H1 (cell line): ENCODE results near the gene EXOSC10. TPM values are rescaled to one million over a fixed set of nuclear protein-coding genes. Genes with fewer than 3 reads are reported as not detected.

ENCODE experiments used
- CTCF ChIA-PET: fragments of 300-600 bp; sonication (Branson Sonifier 250); formaldehyde crosslinking; loops from one replicate; lab custom pipeline; 2021; ENCODE audit not compliant: partially characterized antibody; lab: Charles Lee
- POLR2A ChIA-PET: fragments of 300-600 bp; sonication (Branson Sonifier 250); formaldehyde crosslinking; loops from one replicate; lab custom pipeline; 2021; ENCODE audit warnings: inconsistent platforms; ENCODE audit not compliant: partially characterized antibody; lab: Charles Lee
- DNase-seq, 2 experiments: peaks; one replicate each; pipeline versions ENCODE4 v3.0.0 to v3.0.0-alpha.2; 2010 to 2022; ENCODE audit warnings: low spot score in 2 of 2, low read depth in 1 of 2, mixed read lengths in 1 of 2
- FAIRE-seq: peaks from 2 replicates; lab custom pipeline; 2011; peaks lifted over from hg19 to GRCh38; lab: Jason Lieb, UNC
- H2AFZ ChIP-seq: 2 replicates; pipeline ENCODE4 v1.8.1; 2012; ENCODE audit warnings: low read length, inconsistent platforms
- H2AK5ac ChIP-seq: 2 replicates; pipeline ENCODE4 v1.6.1; 2013; ENCODE audit warnings: low read depth, low read length
- H2BK120ac ChIP-seq: replicated peaks from 2 replicates; pipeline ENCODE3; 2013; ENCODE audit warnings: low read depth, low read length, inconsistent platforms
- H2BK12ac ChIP-seq: 2 replicates; pipeline ENCODE4 v1.6.1; 2013; ENCODE audit warnings: low read depth, low read length
- H2BK15ac ChIP-seq: 2 replicates; pipeline ENCODE4 v1.6.1; 2013; ENCODE audit warnings: low read length
- H2BK20ac ChIP-seq: 2 replicates; pipeline ENCODE4 v1.6.1; 2013; ENCODE audit warnings: low read length
- H2BK5ac ChIP-seq: 2 replicates; pipeline ENCODE4 v1.6.1; 2013; ENCODE audit warnings: low read depth, low read length
- H3K14ac ChIP-seq: 2 replicates; pipeline ENCODE4 v1.6.1; 2013; ENCODE audit warnings: inconsistent platforms; ENCODE audit not compliant: insufficient read length
- H3K18ac ChIP-seq: 2 replicates; pipeline ENCODE4 v1.6.1; 2013; ENCODE audit warnings: low read length; ENCODE audit errors: extremely low read depth
- H3K23ac ChIP-seq: 2 replicates; pipeline ENCODE4 v1.6.1; 2013; ENCODE audit warnings: inconsistent platforms; ENCODE audit not compliant: insufficient read length
- H3K23me2 ChIP-seq: 2 replicates; pipeline ENCODE4 v1.6.1; 2013; ENCODE audit warnings: low read depth, low read length
- H3K27ac ChIP-seq: 2 replicates; pipeline ENCODE4 v1.6.1; 2011; ENCODE audit warnings: low read depth, low read length, inconsistent platforms
- H3K27me3 ChIP-seq, 4 experiments: replicated peaks in 1 of 4; 1 replicate in 1 of 4; 2 replicates in 3 of 4; pipeline versions ENCODE4 v1.6.1 to v1.8.1; 2011 to 2013; ENCODE audit warnings: low read length in 3 of 4, mild to moderate bottlenecking in 3 of 4, inconsistent platforms in 2 of 4, mixed read lengths in 2 of 4, moderate library complexity in 1 of 4; ENCODE audit not compliant: control insufficient read depth in 3 of 4, insufficient read depth in 3 of 4; ENCODE audit errors: extremely low read depth in 1 of 4
- H3K36me3 ChIP-seq, 4 experiments: 2 replicates each; pipeline versions ENCODE4 v1.6.1 to v1.8.1; 2011 to 2013; ENCODE audit warnings: mild to moderate bottlenecking in 4 of 4, low read length in 3 of 4, moderate library complexity in 2 of 4, control low read depth in 1 of 4, inconsistent platforms in 1 of 4; ENCODE audit not compliant: insufficient read depth in 4 of 4, control insufficient read depth in 2 of 4
- H3K4ac ChIP-seq: replicated peaks from 2 replicates; pipeline ENCODE3; 2013; ENCODE audit warnings: low read length, low read depth, mixed read lengths, inconsistent platforms; ENCODE audit not compliant: insufficient read length
- H3K4me1 ChIP-seq, 4 experiments: replicated peaks in 1 of 4; 1 replicate in 1 of 4; 2 replicates in 3 of 4; pipeline versions ENCODE4 v1.6.1 to v1.8.1; 2011 to 2013; ENCODE audit warnings: low read length in 3 of 4, inconsistent platforms in 2 of 4, mixed read lengths in 1 of 4; ENCODE audit not compliant: insufficient read depth in 4 of 4, control insufficient read depth in 3 of 4
- H3K4me2 ChIP-seq, 2 experiments: 2 replicates each; pipeline versions ENCODE4 v1.6.1 to v1.8.1; 2011 to 2013; ENCODE audit warnings: low read depth in 2 of 2, low read length in 2 of 2, control low read depth in 1 of 2, inconsistent platforms in 1 of 2, mild to moderate bottlenecking in 1 of 2; ENCODE audit not compliant: insufficient read depth in 1 of 2
- H3K4me3 ChIP-seq, 4 experiments: fragments of 200-600, 300-600 bp in 1 of 4; sonication (generic), shearing (Covaris generic), sonication (Bioruptor Twin) in 1 of 4; 2 replicates each; pipeline versions ENCODE4 v1.5.1 to v1.8.1; 2011 to 2016; ENCODE audit warnings: low read length in 4 of 4, low read depth in 3 of 4, control low read depth in 2 of 4, inconsistent platforms in 2 of 4, mild to moderate bottlenecking in 2 of 4, mixed read lengths in 1 of 4, moderate library complexity in 1 of 4; ENCODE audit not compliant: insufficient read depth in 2 of 4; ENCODE audit errors: extremely low read depth in 1 of 4
- H3K56ac ChIP-seq: replicated peaks from 2 replicates; pipeline ENCODE3; 2013; ENCODE audit warnings: low read depth, mild to moderate bottlenecking, mixed read lengths, low read length, inconsistent platforms; ENCODE audit not compliant: insufficient read length
- H3K79me1 ChIP-seq: 2 replicates; pipeline ENCODE4 v1.6.1; 2013; ENCODE audit warnings: low read depth, low read length, control low read depth
- H3K79me2 ChIP-seq, 2 experiments: 2 replicates each; pipeline versions ENCODE4 v1.6.1 to v1.8.1; 2012 to 2013; ENCODE audit warnings: low read length in 2 of 2, mild to moderate bottlenecking in 2 of 2, inconsistent platforms in 1 of 2; ENCODE audit not compliant: insufficient read depth in 2 of 2, control insufficient read depth in 1 of 2
- H3K9ac ChIP-seq, 4 experiments: replicated peaks in 1 of 4; 1 replicate in 1 of 4; 2 replicates in 3 of 4; pipeline versions ENCODE4 v1.6.1 to v1.8.1; 2011 to 2013; ENCODE audit warnings: low read depth in 3 of 4, low read length in 3 of 4, control low read depth in 2 of 4, mild to moderate bottlenecking in 2 of 4, moderate library complexity in 2 of 4, inconsistent platforms in 1 of 4; ENCODE audit errors: extremely low read depth in 1 of 4
- H3K9me3 ChIP-seq, 2 experiments: 2 replicates each; pipeline versions ENCODE4 v1.6.1 to v1.8.1; 2012 to 2013; ENCODE audit warnings: mild to moderate bottlenecking in 2 of 2, moderate library complexity in 2 of 2, control low read depth in 1 of 2, inconsistent platforms in 1 of 2, low read depth in 1 of 2, low read length in 1 of 2, mixed read lengths in 1 of 2; ENCODE audit not compliant: insufficient read depth in 2 of 2
- H4K20me1 ChIP-seq, 2 experiments: replicated peaks in 1 of 2; 2 replicates each; pipeline versions ENCODE3 to v1.8.1; 2011 to 2013; ENCODE audit warnings: inconsistent platforms in 2 of 2, low read length in 2 of 2, mild to moderate bottlenecking in 1 of 2; ENCODE audit not compliant: insufficient read depth in 2 of 2, control insufficient read depth in 1 of 2
- H4K5ac ChIP-seq: 2 replicates; pipeline ENCODE4 v1.6.1; 2013; ENCODE audit warnings: low read length, low read depth, mixed read lengths, inconsistent platforms; ENCODE audit not compliant: insufficient read length
- H4K8ac ChIP-seq: 2 replicates; pipeline ENCODE4 v1.8.0; 2013; ENCODE audit warnings: mild to moderate bottlenecking, moderate library complexity, low read length, inconsistent platforms; ENCODE audit not compliant: insufficient read depth; ENCODE audit errors: extremely low read depth
- H4K91ac ChIP-seq: replicated peaks from 2 replicates; pipeline ENCODE3; 2013; ENCODE audit warnings: low read length, mixed read lengths, inconsistent platforms; ENCODE audit not compliant: insufficient read length
- CBX5 ChIP-seq: fragments of 300-800, 300-1000 bp; sonication (generic); IDR thresholded peaks from 2 replicates; pipeline ENCODE4 v1.7.1; 2016; ENCODE audit warnings: antibody characterized with exemption, low read length, low read depth
- EGR1 ChIP-seq: IDR thresholded peaks from 2 replicates; pipeline ENCODE4 v1.6.1; 2011; ENCODE audit warnings: low read depth, low read length, borderline replicate concordance
- RBBP5 ChIP-seq: IDR thresholded peaks from 2 replicates; pipeline ENCODE4 v1.7.1; 2012; ENCODE audit warnings: low read depth, mild to moderate bottlenecking, inconsistent platforms, low read length, moderate library complexity, borderline replicate concordance
- SAP30 ChIP-seq: fragments of 300-600 bp; sonication (generic); IDR thresholded peaks from 2 replicates; pipeline ENCODE4 v1.7.1; 2012; ENCODE audit warnings: low read length, moderate library complexity, mild to moderate bottlenecking, inconsistent platforms; ENCODE audit not compliant: insufficient read depth, insufficient replicate concordance
- WGBS, 2 experiments: shearing (Covaris generic) in 1 of 2; methylation state at CpG; one replicate each; pipeline versions ENCODE4 v1.1.6 to v1.1.7; 2013 to 2015; ENCODE audit warnings: low lambda C conversion rate in 2 of 2, mixed read lengths in 2 of 2, inconsistent platforms in 1 of 2, low coverage in 1 of 2, missing lambda C conversion rate in 1 of 2; ENCODE audit not compliant: insufficient replicate concordance in 2 of 2, insufficient coverage in 1 of 2, insufficient read length in 1 of 2; ENCODE audit errors: extremely low coverage in 1 of 2, missing lambda C conversion rate in 1 of 2; 5-methylcytosine and 5-hydroxymethylcytosine counted together
- polyA plus RNA-seq, 7 experiments: library from polyadenylated mRNA; depleted of rRNA in 3 of 7; stranded (reverse) in 5 of 7; unstranded in 2 of 7; fragments of >200 nt in 5 of 7; fragments of 200-250 nt in 2 of 7; gene quantifications; 1 replicate in 5 of 7; 2 replicates in 1 of 7; 4 replicates in 1 of 7; pipeline versions ENCODE4 v1.2.1 to v1.2.3, GENCODE V29; 2011 to 2013; ENCODE audit warnings: missing spikeins in 2 of 7, mixed read lengths in 2 of 7
- total RNA-seq: library from RNA; stranded (reverse); fragmentation: NEBNext Ultra II Directional; extraction: Animal tissue kit (Norgen Biotek cat#: 25700); gene quantifications from 2 replicates; pipeline ENCODE4 v1.2.1, GENCODE V29; 2021

Gene EXOSC10
- total and polyA plus RNA-seq, 2 of the 8 experiments (the other 6 are each of a cell fraction or from before 2014, with no cell fraction given) = 57.9 to 86.1 TPM

- FAIRE-seq (no peak), DNase-seq (no peak)
- Histone ChIP-seq H4K5ac (no peak overlapping the region), H3K79me2 (no peaks in the 10 kb centered on the region), H3K9me3 (no peaks in the 10 kb centered on the region), H3K4me2 (no peak overlapping the region), H4K91ac (no peak overlapping the region), H2BK12ac (no peak overlapping the region), H4K20me1 (no peaks in the 10 kb centered on the region), H2BK5ac (no peak overlapping the region), H3K18ac (no peak overlapping the region), H4K8ac (no peak overlapping the region), H2BK15ac (no peak overlapping the region), H3K9ac (no peak overlapping the region), H3K23ac (no peak overlapping the region), H3K4me1 (no peaks in the 10 kb centered on the region), H3K27ac (no peak overlapping the region), H2AFZ (no peak overlapping the region), H3K23me2 (no peaks in the 10 kb centered on the region; the same call in 1 of the 2 replicates), H3K4ac (no peak overlapping the region), H2BK120ac (no peak overlapping the region), H3K4me3 (no peak overlapping the region), H2AK5ac (no peak overlapping the region), H3K56ac (no peak overlapping the region), H3K79me1 (no peaks in the 10 kb centered on the region), H3K14ac (no peak overlapping the region), H2BK20ac (no peak overlapping the region), H3K27me3 (no peaks in the 10 kb centered on the region), H3K36me3 (peaks cover 15 to 57% (median 44%) of the 10 kb centered on the region in 4 experiments; a peak in 7 of 8 replicates)
- TF ChIP-seq SAP30 (no peak), CBX5 (no peak), EGR1 (no peak), RBBP5 (no peak)
- ChIA-PET POLR2A (interaction anchor here (1.0 to 1.5 kb wide), 2 partner anchors 10 to 13 kb away, joined by 3 to 5 read pairs; no protein-coding TSS in a partner anchor), CTCF (interaction anchor here (1.1 to 1.5 kb wide), 5 partner anchors 14 to 494 kb away, joined by 3 read pairs; no protein-coding TSS in a partner anchor)
- 77% methylated on average over 4 of the region's 4 CpGs; no CpG with 5 or more reads in 1 of the 2 experiments for WGBS, 2 experiments
Measured at GRCh38 chr1:11147197-11147770, 47.6 kb upstream of the EXOSC10 start.
